ES-I3 (cell line): ENCODE results near the gene CD99.
"Not testable (repeated sequence)": the region's sequence is repeated elsewhere in the genome, so short reads cannot be mapped to it uniquely, and the experiment has no call there.

Source experiments
- H3K36me3 ChIP-seq: 2 replicates; pipeline ENCODE4 v1.6.1; 2013; ENCODE audit warnings: mild to moderate bottlenecking, low read length, control low read depth, moderate library complexity; ENCODE audit not compliant: insufficient read depth
- H3K4me1 ChIP-seq: 2 replicates; pipeline ENCODE4 v1.6.1; 2013; ENCODE audit warnings: mild to moderate bottlenecking, control low read depth, low read length; ENCODE audit not compliant: insufficient read depth
- H3K9ac ChIP-seq: 2 replicates; pipeline ENCODE4 v1.6.1; 2013; ENCODE audit warnings: low read depth, mild to moderate bottlenecking, low read length, moderate library complexity
- H3K9me3 ChIP-seq: 2 replicates; pipeline ENCODE4 v1.6.1; 2013; ENCODE audit warnings: mild to moderate bottlenecking, low read length, moderate library complexity; ENCODE audit not compliant: control insufficient read depth, insufficient read depth

The CD99 gene

DNA sequence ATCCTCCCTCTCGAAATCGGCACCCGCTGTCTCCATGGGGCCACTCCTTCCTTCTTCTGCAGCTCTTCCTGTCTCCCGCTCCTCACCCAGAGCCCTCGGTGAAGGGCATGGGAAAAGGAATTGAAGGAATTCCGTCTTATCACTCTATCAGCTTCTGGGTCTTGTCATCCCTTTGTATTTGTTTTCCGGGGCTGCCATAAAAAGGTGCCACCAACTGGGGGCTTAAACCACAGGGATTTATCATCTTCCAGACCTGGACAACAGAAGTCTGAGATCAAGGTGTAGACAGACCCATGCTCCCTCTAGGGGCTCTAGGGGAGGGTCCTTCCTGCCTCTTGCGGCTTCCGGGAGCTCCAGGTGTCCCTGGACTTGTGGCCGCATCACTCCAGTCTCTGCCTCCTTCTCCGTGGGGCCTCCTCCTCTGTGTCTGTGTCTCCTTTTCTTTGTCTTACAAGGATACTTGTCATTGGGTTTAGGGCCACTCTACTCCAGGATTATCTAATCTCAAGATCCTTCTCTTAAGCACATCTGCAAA, 24.0 kb downstream of the CD99 start:
- Histone ChIP-seq H3K9ac (no peak overlapping the region), H3K4me1 (peaks cover 3% of the 10 kb centered on the region; the same call in 1 of the 2 replicates), H3K9me3 (no peaks in the 10 kb centered on the region), H3K36me3 (peaks cover 21% of the 10 kb centered on the region)

DNA sequence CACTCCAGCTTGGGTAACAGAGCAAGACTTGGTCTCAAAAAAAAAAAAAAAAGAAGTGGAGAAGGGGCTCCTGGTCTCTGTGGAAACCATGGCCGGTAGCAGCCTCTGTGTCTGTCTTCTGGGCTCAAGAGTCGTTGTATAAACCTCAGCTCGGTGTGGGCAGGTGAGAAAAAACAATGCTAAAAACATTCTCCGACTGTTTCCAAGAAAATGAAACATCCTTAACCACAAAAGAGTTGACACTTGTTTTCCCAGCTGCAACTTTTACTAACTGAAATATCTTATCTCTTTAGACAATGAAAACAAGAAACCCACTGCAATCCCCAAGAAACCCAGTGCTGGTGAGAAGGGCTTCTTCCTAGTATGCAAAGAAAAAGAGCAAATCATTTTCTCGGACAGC, 26.2 kb downstream of the CD99 start:
- peaks cover 26% of the 10 kb centered on the region for H3K36me3 ChIP-seq
- H3K9me3 ChIP-seq, result no peaks in the 10 kb centered on the region
- no peaks in the 10 kb centered on the region for H3K4me1 ChIP-seq
- H3K9ac ChIP-seq, result no peak overlapping the region

DNA sequence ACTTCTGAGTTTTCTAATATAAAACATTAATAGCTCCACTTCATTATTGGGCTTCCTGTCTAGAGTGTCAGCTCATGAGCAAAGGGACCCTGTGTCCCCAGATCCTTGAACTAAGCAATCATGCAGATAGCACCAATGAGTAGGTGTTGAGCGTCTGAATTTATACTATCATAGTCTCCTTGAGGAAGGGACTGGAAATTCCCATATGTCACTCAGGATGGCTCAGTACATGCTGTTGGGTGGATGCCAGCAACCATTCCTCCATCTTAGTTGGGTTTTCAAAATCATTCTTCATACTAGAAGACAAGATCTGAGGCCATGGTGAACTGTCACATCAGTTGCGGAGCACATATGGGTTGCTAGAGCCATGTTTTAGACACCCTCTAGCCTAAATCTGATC, 27.7 kb downstream of the CD99 start:
- no peaks in the 10 kb centered on the region for H3K9me3 ChIP-seq
- no peak overlapping the region for H3K9ac ChIP-seq
- peaks cover 35% of the 10 kb centered on the region for H3K36me3 ChIP-seq
- H3K4me1 ChIP-seq, result no peaks in the 10 kb centered on the region

DNA sequence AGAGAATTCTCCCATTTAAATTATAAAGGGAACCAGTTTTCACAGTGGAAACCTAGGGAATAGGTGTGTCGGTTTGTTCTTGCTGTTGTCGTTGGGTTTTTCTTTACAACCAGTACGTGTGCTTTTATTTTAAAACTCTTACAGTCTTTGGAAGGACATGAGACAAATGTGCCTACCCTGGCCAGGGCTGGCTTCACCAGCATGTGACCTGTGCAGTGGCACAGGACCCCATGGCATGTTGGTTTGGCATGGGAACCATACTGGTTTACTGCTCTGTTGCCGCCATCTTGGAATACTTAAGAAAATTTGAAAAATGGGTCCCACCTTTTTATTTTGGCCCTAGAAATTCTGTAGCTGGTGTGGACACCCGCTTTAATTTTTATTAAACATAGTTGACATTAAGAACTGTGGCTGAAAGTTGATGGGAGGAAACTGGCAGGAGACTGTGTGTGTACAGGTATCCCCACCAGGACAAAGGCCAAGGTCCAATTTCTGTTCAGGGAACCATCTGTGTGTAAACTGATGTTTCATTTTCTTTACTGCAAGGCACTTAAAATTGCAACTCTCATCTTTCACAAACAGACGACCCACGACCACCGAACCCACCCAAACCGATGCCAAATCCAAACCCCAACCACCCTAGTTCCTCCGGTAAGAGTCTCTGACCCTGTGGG, 28.8 kb downstream of the CD99 start:
- no peaks in the 10 kb centered on the region for H3K9me3 ChIP-seq
- no peaks in the 10 kb centered on the region for H3K4me1 ChIP-seq
- H3K36me3 ChIP-seq, result peaks cover 37% of the 10 kb centered on the region
- H3K9ac ChIP-seq, result no peak overlapping the region

DNA sequence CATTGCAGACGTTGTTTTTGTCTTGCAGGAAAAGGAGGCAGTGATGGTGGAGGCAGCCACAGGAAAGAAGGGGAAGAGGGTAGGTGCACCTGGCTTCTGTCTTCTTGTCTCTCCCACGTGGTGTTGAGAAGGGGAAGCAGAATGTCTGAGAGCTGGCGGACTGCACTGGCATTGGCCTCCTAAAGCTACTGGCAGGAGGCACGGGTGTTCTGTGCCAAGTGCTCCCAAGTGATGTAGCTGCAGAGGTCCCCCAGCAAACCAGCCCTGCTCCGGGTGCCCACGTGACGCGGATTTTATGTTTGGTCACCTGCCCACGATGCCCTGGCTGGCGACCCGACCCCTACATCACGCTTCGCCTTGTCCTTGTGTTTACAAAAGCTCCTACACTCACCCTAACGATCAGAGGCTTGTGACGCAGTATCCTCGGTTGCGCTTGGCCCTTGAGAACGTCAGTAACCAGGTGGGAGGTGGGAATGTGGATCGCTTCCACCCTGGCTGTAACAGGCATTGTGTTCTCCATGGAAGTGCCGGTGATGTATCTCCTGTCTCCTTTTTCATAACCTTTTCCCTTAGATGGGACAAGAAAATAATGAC, 32.3 kb downstream of the CD99 start:
- Histone ChIP-seq H3K36me3 (peaks cover 42% of the 10 kb centered on the region), H3K4me1 (no peaks in the 10 kb centered on the region), H3K9me3 (no peaks in the 10 kb centered on the region), H3K9ac (no peak overlapping the region)

DNA sequence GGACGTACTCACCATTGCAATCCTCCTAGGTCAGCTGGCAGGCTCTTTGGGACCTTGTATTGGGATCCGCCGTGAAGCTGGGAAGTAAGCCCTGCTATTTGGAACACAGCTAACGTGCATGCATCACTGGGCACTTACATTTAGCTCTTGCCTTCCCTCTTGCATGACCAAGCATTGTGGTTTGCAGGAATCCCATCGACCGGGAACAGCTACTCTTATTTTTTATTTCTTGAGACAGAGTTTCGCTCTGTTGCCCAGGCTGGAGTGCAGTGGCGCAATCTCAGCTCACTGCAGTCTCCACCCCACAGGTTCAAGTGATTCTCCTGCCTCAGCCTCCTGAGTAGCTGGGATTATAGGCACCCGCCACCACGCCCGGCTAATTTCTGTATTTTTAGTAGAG, 36.2 kb downstream of the CD99 start:
- H3K4me1 ChIP-seq, H3K9ac ChIP-seq, H3K9me3 ChIP-seq: not testable (repeated sequence)
- peaks cover 28% of the 10 kb centered on the region for H3K36me3 ChIP-seq

DNA sequence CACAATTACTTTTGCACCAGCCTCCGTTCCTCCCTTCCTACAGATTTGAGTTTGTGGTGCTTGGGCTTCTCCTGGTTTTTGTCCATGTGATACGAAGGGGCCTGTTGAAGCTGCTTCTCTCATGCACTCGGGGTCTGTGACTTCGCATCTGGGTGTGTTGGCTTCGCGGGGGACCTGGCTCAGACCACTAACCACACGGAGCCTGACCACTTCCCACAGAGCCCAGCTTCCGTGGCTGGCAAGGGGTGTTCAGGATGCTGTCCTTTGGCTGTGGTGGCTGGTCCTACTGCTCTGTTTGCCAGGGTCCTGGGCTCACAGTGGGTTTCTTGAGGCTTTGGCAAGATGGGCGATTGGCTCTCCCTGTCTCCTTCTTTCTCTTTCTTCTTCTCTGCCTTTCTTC, 41.0 kb downstream of the CD99 start:
- Histone ChIP-seq H3K9me3 (no peaks in the 10 kb centered on the region), H3K36me3 (peaks cover 10% of the 10 kb centered on the region), H3K4me1 (no peaks in the 10 kb centered on the region), H3K9ac (no peak overlapping the region)

DNA sequence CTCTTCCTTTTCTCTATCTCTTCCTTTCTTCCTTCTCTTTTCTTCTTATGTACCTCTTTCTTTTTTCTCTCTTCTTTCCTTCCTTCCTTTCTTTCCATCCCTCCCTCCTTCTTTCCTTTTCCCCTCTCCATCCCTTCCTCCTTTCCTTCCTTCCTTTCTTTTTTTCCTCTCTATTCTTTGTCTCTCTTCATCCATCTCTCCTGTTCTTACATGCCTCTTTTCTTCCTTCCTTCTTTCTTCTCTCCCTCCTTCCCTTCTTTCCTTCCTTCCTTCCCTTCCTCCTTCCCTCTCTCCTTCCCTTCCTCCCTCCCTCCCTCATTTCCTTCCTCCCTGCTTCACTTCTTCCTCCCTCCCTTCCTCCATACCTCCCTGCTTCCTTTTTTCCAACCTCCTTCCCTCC, 41.6 kb downstream of the CD99 start:
- Histone ChIP-seq H3K4me1 (no peaks in the 10 kb centered on the region), H3K9me3 (no peaks in the 10 kb centered on the region), H3K9ac (no peak overlapping the region), H3K36me3 (peaks cover 10% of the 10 kb centered on the region)

DNA sequence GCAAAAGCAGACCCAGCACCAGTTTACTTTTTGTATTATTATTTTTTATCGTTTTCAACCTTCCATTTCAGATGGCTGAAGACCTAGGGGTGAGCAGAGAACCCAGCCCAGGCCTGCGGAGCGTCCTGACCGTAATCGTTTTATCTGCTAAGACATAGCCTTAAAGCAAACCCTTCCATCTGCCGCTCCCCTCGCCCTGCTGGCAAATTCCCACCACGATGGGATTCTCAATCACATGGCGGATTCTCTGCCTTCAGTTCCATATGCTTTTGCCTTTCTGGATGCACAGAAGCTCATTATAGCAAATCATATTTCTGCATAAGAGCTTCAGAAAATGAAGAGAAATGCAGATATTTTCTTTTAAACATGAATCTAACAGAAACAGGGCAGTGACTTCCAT, 42.2 kb downstream of the CD99 start:
- no peak overlapping the region for H3K9ac ChIP-seq
- H3K9me3 ChIP-seq, result no peaks in the 10 kb centered on the region
- peaks cover 10% of the 10 kb centered on the region for H3K36me3 ChIP-seq
- no peaks in the 10 kb centered on the region for H3K4me1 ChIP-seq

DNA sequence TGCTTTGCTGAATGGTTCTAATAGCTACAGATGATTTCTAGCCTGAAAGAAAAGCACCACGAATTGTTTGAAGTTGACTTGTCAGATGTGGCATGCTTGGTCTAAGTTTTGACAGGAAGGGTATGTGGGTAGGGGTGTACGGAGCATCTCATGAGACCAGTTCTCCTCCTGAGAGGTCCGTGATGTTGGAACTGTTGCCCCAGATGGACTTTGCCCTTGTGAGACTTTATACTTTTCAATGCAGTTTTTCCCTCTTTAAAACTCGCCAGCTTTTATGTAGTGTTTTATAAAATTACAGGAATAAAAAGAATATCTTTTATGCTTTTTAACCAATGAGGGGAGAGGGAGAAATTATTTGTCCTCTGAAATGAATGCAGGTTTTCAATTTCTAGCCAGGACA, 44.2 kb downstream of the CD99 start:
- no peaks in the 10 kb centered on the region for H3K9me3 ChIP-seq
- no peaks in the 10 kb centered on the region for H3K4me1 ChIP-seq
- H3K36me3 ChIP-seq, result peaks cover 4% of the 10 kb centered on the region
- H3K9ac ChIP-seq, result no peak overlapping the region

DNA sequence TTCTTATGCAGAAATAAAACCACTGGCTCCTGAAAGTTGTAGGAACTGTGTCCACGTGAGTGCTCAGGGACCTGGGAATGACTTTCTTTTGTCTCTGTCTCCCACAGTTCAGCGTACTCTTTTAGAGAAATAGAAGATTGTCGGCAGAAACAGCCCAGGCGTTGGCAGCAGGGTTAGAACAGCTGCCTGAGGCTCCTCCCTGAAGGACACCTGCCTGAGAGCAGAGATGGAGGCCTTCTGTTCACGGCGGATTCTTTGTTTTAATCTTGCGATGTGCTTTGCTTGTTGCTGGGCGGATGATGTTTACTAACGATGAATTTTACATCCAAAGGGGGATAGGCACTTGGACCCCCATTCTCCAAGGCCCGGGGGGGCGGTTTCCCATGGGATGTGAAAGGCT, 49.6 kb downstream of the CD99 start:
- Histone ChIP-seq H3K9ac (no peak overlapping the region), H3K36me3 (no peaks in the 10 kb centered on the region), H3K4me1 (no peaks in the 10 kb centered on the region), H3K9me3 (peaks cover 3% of the 10 kb centered on the region; the same call in 1 of the 2 replicates)

DNA sequence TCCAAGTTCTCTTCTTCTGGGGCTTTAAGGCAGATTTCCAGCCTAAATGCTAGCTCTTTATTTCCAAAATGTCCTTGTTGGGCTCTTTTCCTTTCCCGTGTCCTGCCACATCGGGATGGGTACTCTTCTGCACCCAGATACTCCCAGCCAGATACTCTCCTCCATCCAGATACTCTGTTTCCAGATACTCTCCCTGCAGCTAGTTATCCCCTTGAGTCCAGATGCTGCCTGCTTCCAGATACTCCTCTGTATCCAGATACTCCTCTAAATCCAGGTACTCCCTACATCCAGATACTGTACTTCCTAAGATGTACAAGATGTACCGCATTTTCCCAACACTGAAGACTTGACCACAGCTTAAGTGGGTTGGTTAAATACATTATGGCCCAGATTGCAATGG, 50.3 kb downstream of the CD99 start:
- H3K9ac ChIP-seq, result no peak overlapping the region

DNA sequence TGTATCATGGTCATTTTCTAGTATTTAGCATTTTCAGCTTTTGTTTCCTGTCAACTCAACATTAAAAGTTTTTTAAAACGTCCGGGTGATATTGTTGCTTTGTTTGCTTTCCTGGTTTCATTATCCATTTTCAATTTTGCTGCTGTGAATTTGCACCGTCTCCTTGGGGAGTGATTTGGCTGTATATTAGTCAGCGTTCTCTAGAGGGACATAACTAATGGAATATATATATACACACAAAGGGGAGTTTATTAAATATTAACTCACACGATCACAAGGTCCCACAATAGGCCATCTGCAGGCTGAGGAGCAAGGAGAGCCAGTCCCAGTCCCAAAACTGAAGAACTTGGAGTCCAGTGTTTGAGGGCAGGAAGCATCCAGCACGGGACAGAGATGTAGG, 55.2 kb downstream of the CD99 start:
- not testable (repeated sequence) for H3K9ac ChIP-seq, H3K4me1 ChIP-seq, H3K9me3 ChIP-seq

More for the DNA sequence above, 50.3 kb downstream of the CD99 start:
- peaks cover 3% of the 10 kb centered on the region; the same call in 1 of the 2 replicates for H3K9me3 ChIP-seq
- H3K4me1 ChIP-seq, result no peaks in the 10 kb centered on the region
- H3K36me3 ChIP-seq, result no peaks in the 10 kb centered on the region

DNA sequence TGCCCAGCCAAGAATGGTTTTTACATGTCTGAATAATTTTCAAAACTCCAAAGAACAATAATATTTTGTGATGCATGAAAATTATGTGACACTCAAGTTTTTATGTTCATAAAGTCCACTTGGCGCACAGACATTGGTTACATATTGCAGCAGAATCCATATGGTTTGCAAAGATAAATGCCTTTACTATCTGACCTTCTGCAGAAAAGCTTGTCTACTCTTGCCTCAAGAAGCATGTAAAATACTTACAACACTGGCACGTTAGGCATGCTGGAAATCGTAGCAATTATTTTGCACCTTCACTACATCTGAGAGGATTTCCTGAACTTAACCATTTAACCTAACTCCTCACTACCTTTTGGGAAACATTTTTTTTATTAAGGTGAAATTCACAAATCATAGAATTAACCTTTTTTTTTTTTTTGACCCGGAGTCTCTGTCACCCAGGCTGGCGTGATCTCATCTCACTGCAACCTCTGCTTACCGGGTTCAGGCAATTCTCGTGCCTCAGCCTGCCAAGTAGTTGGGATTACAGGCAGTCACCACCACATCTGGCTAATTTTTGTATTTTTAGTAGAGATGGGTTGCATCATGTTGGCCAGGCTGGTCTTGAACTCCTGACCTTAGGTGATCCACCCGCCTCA, 57.2 kb downstream of the CD99 start:
- H3K36me3 ChIP-seq, result no peaks in the 10 kb centered on the region
- H3K4me1 ChIP-seq, result no peaks in the 10 kb centered on the region
- no peak overlapping the region for H3K9ac ChIP-seq
- no peaks in the 10 kb centered on the region for H3K9me3 ChIP-seq

More for the DNA sequence above, 55.2 kb downstream of the CD99 start:
- not testable (repeated sequence) for H3K36me3 ChIP-seq

DNA sequence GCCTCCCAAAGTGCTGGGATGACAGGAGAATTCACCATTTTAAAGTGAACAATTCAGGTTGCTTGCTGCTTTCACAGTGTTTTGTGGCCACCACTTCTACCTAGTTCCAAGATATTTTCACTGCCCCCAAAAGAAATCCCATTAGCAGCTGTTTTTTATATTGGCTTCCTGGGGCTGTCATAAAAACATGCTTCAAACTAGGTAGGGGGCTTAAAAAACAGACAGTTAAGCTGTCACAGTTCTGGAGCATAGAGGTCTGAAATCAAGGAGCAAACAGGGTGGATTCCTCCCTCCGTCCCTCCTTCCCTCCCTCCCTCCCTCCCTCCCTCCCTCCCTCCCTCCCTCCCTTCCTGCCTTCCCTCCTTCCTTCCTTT, 57.7 kb downstream of the CD99 start:
- Histone ChIP-seq H3K9me3 (no peaks in the 10 kb centered on the region), H3K36me3 (no peaks in the 10 kb centered on the region), H3K4me1 (no peaks in the 10 kb centered on the region), H3K9ac (no peak overlapping the region)
